Measurements from ENCODE around the gene VPS13A. TPM values are rescaled to one million over a fixed set of nuclear protein-coding genes. Genes with fewer than 3 reads are reported as not detected.

VPS13A gene
- total and polyA plus RNA-seq, 4 donors, result 2.4 to 45.1 (median 22.6) TPM

- TF ChIP-seq ATF3 (IDR thresholded peaks at IDR 0.05), result no peak
- no peak for TF ChIP-seq GABPA (IDR thresholded peaks at IDR 0.05 in 1 of 2, conservative IDR thresholded peaks at IDR 0.05 in 1 of 2)
- TF ChIP-seq EGR1 (IDR thresholded peaks at IDR 0.05; ENCODE audit: low read depth in 2 of 2), result no peak
- TF ChIP-seq, protein P1, sequence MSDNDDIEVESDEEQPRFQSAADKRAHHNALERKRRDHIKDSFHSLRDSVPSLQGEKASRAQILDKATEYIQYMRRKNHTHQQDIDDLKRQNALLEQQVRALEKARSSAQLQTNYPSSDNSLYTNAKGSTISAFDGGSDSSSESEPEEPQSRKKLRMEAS (IDR thresholded peaks at IDR 0.05), result no peak
- TF ChIP-seq JUND (IDR thresholded peaks at IDR 0.05), result no peak
- no peak for TF ChIP-seq TAF1 (conservative IDR thresholded peaks at IDR 0.05)
- H3K4me3 ChIP-seq (ENCODE audit: low read depth in 1 of 3, low read length in 3 of 3), result no peak overlapping the region
- DNase-seq (ENCODE audit: low spot score), result no peak
These were observed 13.4 kb upstream of the VPS13A start for GRCh38 chr9:77163884-77164283.

DNA sequence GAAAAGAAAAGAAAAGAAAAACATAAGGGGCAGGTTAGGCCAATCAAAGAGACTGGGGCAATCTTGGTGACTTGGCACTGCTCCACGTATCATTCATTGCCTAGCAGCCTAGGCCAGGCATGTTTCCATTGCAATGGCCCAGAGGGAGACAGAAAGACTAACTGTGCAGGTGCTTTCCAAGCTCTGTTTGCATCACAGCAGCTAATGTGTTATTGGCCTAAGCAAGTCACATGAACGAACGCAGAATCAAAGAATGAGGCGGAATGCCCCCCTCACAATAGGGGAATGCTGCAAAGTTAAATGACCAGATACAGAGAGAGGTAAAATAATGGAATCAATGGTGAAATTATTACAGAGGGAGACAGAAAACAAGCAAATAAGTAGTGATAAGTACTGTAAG lies 11.1 kb upstream of the VPS13A start:
- 87% methylated on average over 4 of the region's 4 CpGs for WGBS
- DNase-seq (ENCODE audit: low spot score), result no peak
- no peak overlapping the region for H3K4me3 ChIP-seq (ENCODE audit: low read depth in 1 of 3, low read length in 3 of 3)
- H3K9ac ChIP-seq (ENCODE audit: low read depth in 1 of 2, low read length in 2 of 2), result no peak overlapping the region
- no peaks in the 10 kb centered on the region for H3K36me3 ChIP-seq (ENCODE audit: control insufficient read depth in 4 of 4, insufficient read depth in 3 of 4, low read depth in 1 of 4, low read length in 3 of 4)
- TF ChIP-seq RAD21 (IDR thresholded peaks at IDR 0.05) (no peak), HNF4G (IDR thresholded peaks at IDR 0.05) (no peak), NR2F2 (IDR thresholded peaks at IDR 0.05) (no peak), REST (IDR thresholded peaks at IDR 0.05) (no peak), ATF3 (IDR thresholded peaks at IDR 0.05) (no peak), SP1 (IDR thresholded peaks at IDR 0.05) (no peak)
- H3K27me3 ChIP-seq (ENCODE audit: control insufficient read depth in 4 of 4, insufficient read depth in 4 of 4, low read length in 3 of 4), result no peaks in the 10 kb centered on the region
- H3K27ac ChIP-seq (ENCODE audit: low read depth in 1 of 2, low read length in 2 of 2), result no peak overlapping the region
- H3K4me1 ChIP-seq (ENCODE audit: control insufficient read depth in 4 of 4, insufficient read depth in 4 of 4, low read length in 3 of 4), result peaks cover 0 to 3% (median 2%) of the 10 kb centered on the region in 4 donors
- no peaks in the 10 kb centered on the region for H3K9me3 ChIP-seq (ENCODE audit: control insufficient read depth in 4 of 4, low read length in 3 of 4)

More at GRCh38 chr9:77163884-77164283, 13.4 kb upstream of the VPS13A start:
- H3K4me1 ChIP-seq (ENCODE audit: control insufficient read depth in 4 of 4, insufficient read depth in 4 of 4, low read length in 3 of 4), result no peaks in the 10 kb centered on the region
- H3K36me3 ChIP-seq (ENCODE audit: control insufficient read depth in 4 of 4, insufficient read depth in 3 of 4, low read depth in 1 of 4, low read length in 3 of 4), result no peaks in the 10 kb centered on the region
- 63% methylated on average over 4 of the region's 4 CpGs for WGBS
- no peak overlapping the region for H3K9ac ChIP-seq (ENCODE audit: low read depth in 1 of 2, low read length in 2 of 2)
- H3K9me3 ChIP-seq (ENCODE audit: control insufficient read depth in 4 of 4, low read length in 3 of 4), result no peaks in the 10 kb centered on the region
- H3K27ac ChIP-seq (ENCODE audit: low read depth in 1 of 2, low read length in 2 of 2), result no peak overlapping the region
- no peaks in the 10 kb centered on the region for H3K27me3 ChIP-seq (ENCODE audit: control insufficient read depth in 4 of 4, insufficient read depth in 4 of 4, low read length in 3 of 4)

GRCh38 chr9:77170991-77171699 lies 6.2 kb upstream of the VPS13A start:
- no peak overlapping the region for H3K4me3 ChIP-seq (ENCODE audit: low read depth in 1 of 3, low read length in 3 of 3)
- peaks cover 0 to 6% (median 4%) of the 10 kb centered on the region in 4 donors for H3K4me1 ChIP-seq (ENCODE audit: control insufficient read depth in 4 of 4, insufficient read depth in 4 of 4, low read length in 3 of 4)
- H3K27ac ChIP-seq (ENCODE audit: low read depth in 1 of 2, low read length in 2 of 2), result no peak overlapping the region
- H3K36me3 ChIP-seq (ENCODE audit: control insufficient read depth in 4 of 4, insufficient read depth in 3 of 4, low read depth in 1 of 4, low read length in 3 of 4), result no peaks in the 10 kb centered on the region
- no peak overlapping the region for H3K9ac ChIP-seq (ENCODE audit: low read depth in 1 of 2, low read length in 2 of 2)
- H3K9me3 ChIP-seq (ENCODE audit: control insufficient read depth in 4 of 4, low read length in 3 of 4), result no peaks in the 10 kb centered on the region
- H3K27me3 ChIP-seq (ENCODE audit: control insufficient read depth in 4 of 4, insufficient read depth in 4 of 4, low read length in 3 of 4), result no peaks in the 10 kb centered on the region
- no peak for DNase-seq (ENCODE audit: low spot score)
- 64% methylated on average over 2 of the region's 2 CpGs for WGBS
- TF ChIP-seq JUND (IDR thresholded peaks at IDR 0.05) (peak in 1 of 2 donors; percentile 16), ATF3 (IDR thresholded peaks at IDR 0.05) (peak; percentile 55), HNF4A (conservative IDR thresholded peaks at IDR 0.05) (peak; percentile 38 to 76), YY1 (IDR thresholded peaks at IDR 0.05) (no peak), NR2F2 (IDR thresholded peaks at IDR 0.05) (peak; percentile 22), SP1 (IDR thresholded peaks at IDR 0.05) (peak; percentile 90), RXRA (IDR thresholded peaks at IDR 0.05) (peak; percentile 53 to 90), RAD21 (IDR thresholded peaks at IDR 0.05) (no peak), GABPA (IDR thresholded peaks at IDR 0.05 in 1 of 2, conservative IDR thresholded peaks at IDR 0.05 in 1 of 2) (no peak), REST (IDR thresholded peaks at IDR 0.05) (no peak), FOXA2 (IDR thresholded peaks at IDR 0.05) (peak; percentile 5)

Measured in liver (tissue), 9 donors.